ENCODE results near the gene CSH1.

GRCh38 chr17:63853260-63853659 is 43.1 kb downstream of the CSH1 start:
- TF ChIP-seq, protein P1, sequence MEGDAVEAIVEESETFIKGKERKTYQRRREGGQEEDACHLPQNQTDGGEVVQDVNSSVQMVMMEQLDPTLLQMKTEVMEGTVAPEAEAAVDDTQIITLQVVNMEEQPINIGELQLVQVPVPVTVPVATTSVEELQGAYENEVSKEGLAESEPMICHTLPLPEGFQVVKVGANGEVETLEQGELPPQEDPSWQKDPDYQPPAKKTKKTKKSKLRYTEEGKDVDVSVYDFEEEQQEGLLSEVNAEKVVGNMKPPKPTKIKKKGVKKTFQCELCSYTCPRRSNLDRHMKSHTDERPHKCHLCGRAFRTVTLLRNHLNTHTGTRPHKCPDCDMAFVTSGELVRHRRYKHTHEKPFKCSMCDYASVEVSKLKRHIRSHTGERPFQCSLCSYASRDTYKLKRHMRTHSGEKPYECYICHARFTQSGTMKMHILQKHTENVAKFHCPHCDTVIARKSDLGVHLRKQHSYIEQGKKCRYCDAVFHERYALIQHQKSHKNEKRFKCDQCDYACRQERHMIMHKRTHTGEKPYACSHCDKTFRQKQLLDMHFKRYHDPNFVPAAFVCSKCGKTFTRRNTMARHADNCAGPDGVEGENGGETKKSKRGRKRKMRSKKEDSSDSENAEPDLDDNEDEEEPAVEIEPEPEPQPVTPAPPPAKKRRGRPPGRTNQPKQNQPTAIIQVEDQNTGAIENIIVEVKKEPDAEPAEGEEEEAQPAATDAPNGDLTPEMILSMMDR (IDR thresholded peaks at IDR 0.05; ENCODE audit: extremely low read depth in 1 of 2, insufficient read depth in 1 of 2, low read depth in 1 of 2, low read length in 2 of 2), result no peak
- TF ChIP-seq POLR2A (IDR thresholded peaks at IDR 0.05; ENCODE audit: low read depth, low read length) (no peak), POLR2AphosphoS5 (IDR thresholded peaks at IDR 0.05; ENCODE audit: insufficient read depth, low read depth, low read length) (no peak), JUN (IDR thresholded peaks at IDR 0.05; ENCODE audit: borderline replicate concordance, insufficient read depth, insufficient read length, low read depth) (no peak), GATA2 (IDR thresholded peaks at IDR 0.05; ENCODE audit: insufficient read depth, insufficient read length, low read depth, low read length) (no peak)
